ENCODE measurements around the gene KLHL26. TPM values are rescaled to one million over a fixed set of nuclear protein-coding genes. Genes with fewer than 3 reads are reported as not detected.

Gene KLHL26
- polyA plus RNA-seq, 3 donors: 1.6 to 3.2 (median 2.0) TPM

- H3K36me3 Mint-ChIP-seq: peaks cover 19% of the 10 kb centered on the region in 2 donors
- peaks cover 67% of the 10 kb centered on the region for H4K20me1 ChIP-seq (ENCODE audit: insufficient read depth, low read length)
- peaks cover 0 to 2% (median 0%) of the 10 kb centered on the region in 7 donors for H3K9me3 Mint-ChIP-seq
- intact Hi-C loops (cut with micrococcal nuclease): no loop called here
- H3K27me3 ChIP-seq (ENCODE audit: control insufficient read depth in 2 of 2, insufficient read depth in 2 of 2, low read length in 2 of 2): no peaks in the 10 kb centered on the region
- no peak overlapping the region for H3K9ac ChIP-seq (ENCODE audit: insufficient read depth, low read length, poor library complexity, severe bottlenecking)
- TF ChIP-seq CTCF (IDR thresholded peaks at IDR 0.05): no peak
- peaks cover 28 to 37% of the 10 kb centered on the region in 2 donors for H3K4me1 ChIP-seq (ENCODE audit: control insufficient read depth in 1 of 2, insufficient read depth in 2 of 2, low read length in 2 of 2)
- no peak overlapping the region for H3K27ac ChIP-seq (ENCODE audit: low read depth in 1 of 2, low read length in 2 of 2)
- WGBS (ENCODE audit: insufficient coverage): 97% methylated on average over 19 of the region's 34 CpGs
- H3K79me2 ChIP-seq (ENCODE audit: insufficient read depth, low read length): peaks cover 13% of the 10 kb centered on the region
- H2AFZ ChIP-seq (ENCODE audit: insufficient read depth, low read depth, low read length, poor library complexity, severe bottlenecking): no peak overlapping the region
- H3K9me3 ChIP-seq (replicated peaks in 1 of 2; ENCODE audit: control insufficient read depth in 1 of 2, insufficient read depth in 1 of 2, low read length in 2 of 2): no peaks in the 10 kb centered on the region
- DNase-seq: no peak
- no peak overlapping the region for H3K4me3 Mint-ChIP-seq
- H3K4me3 ChIP-seq (replicated peaks in 1 of 3; ENCODE audit: low read depth in 2 of 3, low read length in 3 of 3): no peak overlapping the region
- no peak overlapping the region for H3K4me2 ChIP-seq (replicated peaks; ENCODE audit: extremely low read depth, low read length, poor library complexity, severe bottlenecking)
- peak overlapping the region in 2 of 7 donors; percentile 6 to 72 for H3K27ac Mint-ChIP-seq
- H3K4me1 Mint-ChIP-seq: peaks cover 39% of the 10 kb centered on the region
- H3K36me3 ChIP-seq (replicated peaks in 1 of 2; ENCODE audit: control insufficient read depth in 1 of 2, insufficient read depth in 2 of 2, low read length in 2 of 2): peaks cover 0 to 2% of the 10 kb centered on the region in 2 donors
- peaks cover 9 to 20% (median 14%) of the 10 kb centered on the region in 3 donors for H3K27me3 Mint-ChIP-seq (ENCODE audit: low read depth in 3 of 3)
These were observed 9.9 kb downstream of the KLHL26 start for GRCh38 chr19:18646535-18647370.

- 100% methylated on average over 1 of the region's 1 CpG for WGBS (ENCODE audit: insufficient coverage)
- peaks cover 0 to 2% of the 10 kb centered on the region in 2 donors for H3K36me3 ChIP-seq (replicated peaks in 1 of 2; ENCODE audit: control insufficient read depth in 1 of 2, insufficient read depth in 2 of 2, low read length in 2 of 2)
- peaks cover 0 to 2% (median 0%) of the 10 kb centered on the region in 7 donors for H3K9me3 Mint-ChIP-seq
- no peak overlapping the region for H3K27ac Mint-ChIP-seq
- intact Hi-C loops (cut with micrococcal nuclease): no loop called here
- peaks cover 11 to 20% (median 14%) of the 10 kb centered on the region in 3 donors for H3K27me3 Mint-ChIP-seq (ENCODE audit: low read depth in 3 of 3)
- H3K36me3 Mint-ChIP-seq: peaks cover 19 to 24% of the 10 kb centered on the region in 2 donors
- H3K4me1 ChIP-seq (ENCODE audit: control insufficient read depth in 1 of 2, insufficient read depth in 2 of 2, low read length in 2 of 2): peaks cover 28 to 37% of the 10 kb centered on the region in 2 donors
- no peak overlapping the region for H3K4me2 ChIP-seq (replicated peaks; ENCODE audit: extremely low read depth, low read length, poor library complexity, severe bottlenecking)
- H3K4me3 ChIP-seq (replicated peaks in 1 of 3; ENCODE audit: low read depth in 2 of 3, low read length in 3 of 3): no peak overlapping the region
- peaks cover 70% of the 10 kb centered on the region for H4K20me1 ChIP-seq (ENCODE audit: insufficient read depth, low read length)
- H3K79me2 ChIP-seq (ENCODE audit: insufficient read depth, low read length): peaks cover 9% of the 10 kb centered on the region
- H3K4me3 Mint-ChIP-seq: no peak overlapping the region
- H3K4me1 Mint-ChIP-seq: peaks cover 39% of the 10 kb centered on the region
- H3K27me3 ChIP-seq (ENCODE audit: control insufficient read depth in 2 of 2, insufficient read depth in 2 of 2, low read length in 2 of 2): no peaks in the 10 kb centered on the region
- no peak for TF ChIP-seq CTCF (IDR thresholded peaks at IDR 0.05)
- no peak overlapping the region for H3K9ac ChIP-seq (ENCODE audit: insufficient read depth, low read length, poor library complexity, severe bottlenecking)
- no peak overlapping the region for H2AFZ ChIP-seq (ENCODE audit: insufficient read depth, low read depth, low read length, poor library complexity, severe bottlenecking)
- no peak for DNase-seq
- H3K27ac ChIP-seq (ENCODE audit: low read depth in 1 of 2, low read length in 2 of 2): no peak overlapping the region
- H3K9me3 ChIP-seq (replicated peaks in 1 of 2; ENCODE audit: control insufficient read depth in 1 of 2, insufficient read depth in 1 of 2, low read length in 2 of 2): no peaks in the 10 kb centered on the region
These were observed 10.5 kb downstream of the KLHL26 start for GRCh38 chr19:18647371-18647767.

Measured in CD14-positive monocyte (primary cell).